NB4 (cell line): ENCODE measurements around the gene TEAD1.

Source experiments
- CTCF ChIP-seq: IDR thresholded peaks from one replicate; pipeline ENCODE4 v1.5.1; 2012; ENCODE audit warnings: low read depth, low read length
- MYC ChIP-seq: IDR thresholded peaks from 2 replicates; pipeline ENCODE4 v1.6.1; 2011; ENCODE audit warnings: low read depth, low read length
- POLR2A ChIP-seq: IDR thresholded peaks from 2 replicates; pipeline ENCODE4 v1.6.1; 2011; ENCODE audit warnings: mild to moderate bottlenecking; ENCODE audit not compliant: insufficient read length; ENCODE audit errors: extremely low read depth

GRCh38 chr11:12811861-12812260 is 137.6 kb downstream of the TEAD1 start:
- TF ChIP-seq CTCF (no peak), POLR2A (no peak), MYC (no peak)
